Hepatocyte (in vitro differentiated cells): ENCODE data around the gene PCED1A. TPM values are rescaled to one million over a fixed set of nuclear protein-coding genes. Genes with fewer than 3 reads are reported as not detected.

Source experiments
- DNase-seq: peaks from one replicate; pipeline ENCODE4 v3.0.0-alpha.2; 2016; ENCODE audit warnings: low spot score
- H2AFZ ChIP-seq: fragments of 200-600 bp; sonication (generic); 2 replicates; pipeline ENCODE4 v1.6.0; 2016; ENCODE audit warnings: antibody characterized with exemption, mild to moderate bottlenecking
- H3K27ac ChIP-seq: fragments of 200-600 bp; sonication (generic); 2 replicates; pipeline ENCODE4 v1.5.1; 2016; ENCODE audit warnings: mild to moderate bottlenecking
- H3K27me3 ChIP-seq: fragments of 200-600 bp; sonication (generic); 2 replicates; pipeline ENCODE4 v1.6.1; 2016
- H3K36me3 ChIP-seq: fragments of 200-600 bp; sonication (generic); replicated peaks from 2 replicates; pipeline ENCODE4 v1.5.1; 2016; ENCODE audit warnings: low read depth; ENCODE audit not compliant: insufficient read depth
- H3K4me1 ChIP-seq: fragments of 200-600 bp; sonication (generic); 2 replicates; pipeline ENCODE4 v1.5.1; 2016; ENCODE audit warnings: mild to moderate bottlenecking, moderate library complexity; ENCODE audit not compliant: insufficient read depth
- H3K4me2 ChIP-seq: fragments of 200-600 bp; sonication (generic); 2 replicates; pipeline ENCODE4 v1.6.0; 2016
- H3K4me3 ChIP-seq: fragments of 200-600 bp; sonication (generic); 2 replicates; pipeline ENCODE4 v1.5.1; 2016; ENCODE audit warnings: mild to moderate bottlenecking
- H3K79me2 ChIP-seq: fragments of 200-600 bp; sonication (generic); 2 replicates; pipeline ENCODE4 v1.6.0; 2017; ENCODE audit warnings: mild to moderate bottlenecking
- H3K9me2 ChIP-seq: fragments of 200-600 bp; sonication (generic); replicated peaks from 2 replicates; pipeline ENCODE4 v1.6.0; 2017; ENCODE audit warnings: mild to moderate bottlenecking; ENCODE audit not compliant: insufficient read depth
- H3K9me3 ChIP-seq: fragments of 200-600 bp; sonication (generic); 2 replicates; pipeline ENCODE4 v1.5.1; 2016; ENCODE audit warnings: low read depth, mild to moderate bottlenecking
- H4K20me1 ChIP-seq: fragments of 200-600 bp; sonication (generic); 2 replicates; pipeline ENCODE4 v1.6.0; 2016; ENCODE audit warnings: mild to moderate bottlenecking; ENCODE audit not compliant: insufficient read depth, poor library complexity, severe bottlenecking
- EZH2 ChIP-seq: fragments of 200-600 bp; sonication (generic); IDR thresholded peaks from 2 replicates; pipeline ENCODE4 v1.6.1; 2016; ENCODE audit warnings: antibody characterized with exemption, mild to moderate bottlenecking, borderline replicate concordance
- EZH2phosphoT487 ChIP-seq: fragments of 200-600 bp; sonication (generic); IDR thresholded peaks from one replicate; pipeline ENCODE4 v1.6.1; 2018; ENCODE audit warnings: antibody characterized with exemption, mild to moderate bottlenecking, low read depth, moderate library complexity; ENCODE audit not compliant: unreplicated experiment, severe bottlenecking
- WGBS: methylation state at CpG from one replicate; pipeline ENCODE4 v1.1.6; 2016; ENCODE audit warnings: low lambda C conversion rate; ENCODE audit errors: missing lambda C conversion rate; 5-methylcytosine and 5-hydroxymethylcytosine counted together
- polyA plus RNA-seq: library from polyadenylated mRNA; unstranded; fragments of >200 nt; fragmentation: Nextera tagmentation; extraction: Ambion mirVana; gene quantifications from 2 replicates; pipeline ENCODE4 v1.2.1, GENCODE V29; 2016
- total RNA-seq: library from RNA; depleted of rRNA; stranded (reverse); fragments of >200 nt; gene quantifications from 2 replicates; pipeline ENCODE4 v1.2.3, GENCODE V29; 2014
- TF ChIP-seq, protein P1 (sequence below): fragments of 200-600 bp; sonication (generic); IDR thresholded peaks from 2 replicates; pipeline ENCODE4 v1.5.1; 2016; ENCODE audit warnings: antibody characterized with exemption, mild to moderate bottlenecking; ENCODE audit not compliant: poor library complexity

The PCED1A gene
- total and polyA plus RNA-seq, 2 experiments from 2014 or later = 41.2 to 43.0 TPM

DNA sequence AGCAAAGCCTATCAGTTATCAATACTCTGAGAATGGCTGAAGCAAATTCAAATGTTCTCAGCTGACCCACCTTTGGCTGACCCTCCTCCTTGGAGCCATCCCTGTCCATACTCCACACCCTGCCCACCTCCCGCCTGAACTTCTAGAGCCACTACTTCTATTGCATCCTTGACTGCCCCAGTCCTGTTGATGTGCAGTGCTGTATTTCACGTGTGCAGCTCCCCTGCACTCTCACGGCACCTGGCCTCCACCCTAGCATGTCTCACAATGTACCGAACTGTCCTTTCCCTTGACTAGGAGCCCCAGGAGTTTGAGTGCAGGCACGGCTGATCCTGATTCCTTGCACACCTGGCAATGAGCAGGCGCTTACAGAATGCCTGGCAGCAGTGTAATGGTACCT lies 47.0 kb downstream of the PCED1A start:
- WGBS = 95% methylated on average over 6 of the region's 6 CpGs
- Histone ChIP-seq H3K79me2 (no peaks in the 10 kb centered on the region), H3K4me2 (no peak overlapping the region), H3K27me3 (peaks cover 14% of the 10 kb centered on the region), H2AFZ (no peak overlapping the region), H3K4me1 (no peaks in the 10 kb centered on the region), H3K9me3 (no peaks in the 10 kb centered on the region), H3K9me2 (no peaks in the 10 kb centered on the region), H3K36me3 (no peaks in the 10 kb centered on the region), H4K20me1 (no peaks in the 10 kb centered on the region), H3K4me3 (no peak overlapping the region), H3K27ac (no peak overlapping the region)
- TF ChIP-seq EZH2 = no peak
- TF ChIP-seq EZH2phosphoT487 = no peak
- TF ChIP-seq, protein P1, sequence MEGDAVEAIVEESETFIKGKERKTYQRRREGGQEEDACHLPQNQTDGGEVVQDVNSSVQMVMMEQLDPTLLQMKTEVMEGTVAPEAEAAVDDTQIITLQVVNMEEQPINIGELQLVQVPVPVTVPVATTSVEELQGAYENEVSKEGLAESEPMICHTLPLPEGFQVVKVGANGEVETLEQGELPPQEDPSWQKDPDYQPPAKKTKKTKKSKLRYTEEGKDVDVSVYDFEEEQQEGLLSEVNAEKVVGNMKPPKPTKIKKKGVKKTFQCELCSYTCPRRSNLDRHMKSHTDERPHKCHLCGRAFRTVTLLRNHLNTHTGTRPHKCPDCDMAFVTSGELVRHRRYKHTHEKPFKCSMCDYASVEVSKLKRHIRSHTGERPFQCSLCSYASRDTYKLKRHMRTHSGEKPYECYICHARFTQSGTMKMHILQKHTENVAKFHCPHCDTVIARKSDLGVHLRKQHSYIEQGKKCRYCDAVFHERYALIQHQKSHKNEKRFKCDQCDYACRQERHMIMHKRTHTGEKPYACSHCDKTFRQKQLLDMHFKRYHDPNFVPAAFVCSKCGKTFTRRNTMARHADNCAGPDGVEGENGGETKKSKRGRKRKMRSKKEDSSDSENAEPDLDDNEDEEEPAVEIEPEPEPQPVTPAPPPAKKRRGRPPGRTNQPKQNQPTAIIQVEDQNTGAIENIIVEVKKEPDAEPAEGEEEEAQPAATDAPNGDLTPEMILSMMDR = no peak
- DNase-seq = no peak

Other genes with a start within 250 kb of the PCED1A start
- gene NOP56, start 188.0 kb downstream of the PCED1A start, total RNA-seq = 102 TPM in 2 replicates
- 190 and 192 TPM in 2 replicates for gene NOP56, start 188.0 kb downstream of the PCED1A start, polyA plus RNA-seq
- gene IDH3B, start 176.4 kb downstream of the PCED1A start, total RNA-seq = 91.4 and 93.8 TPM in 2 replicates
- gene IDH3B, start 176.4 kb downstream of the PCED1A start, polyA plus RNA-seq = 91.1 and 128 TPM in 2 replicates
- 10.7 and 11.6 TPM in 2 replicates for gene EBF4, start 147.9 kb downstream of the PCED1A start, total RNA-seq
- 17.9 and 27.1 TPM in 2 replicates for gene EBF4, start 147.9 kb downstream of the PCED1A start, polyA plus RNA-seq
- 47.9 and 57.8 TPM in 2 replicates for gene CPXM1, start 40.0 kb downstream of the PCED1A start, total RNA-seq
- gene CPXM1, start 40.0 kb downstream of the PCED1A start, polyA plus RNA-seq = 66.3 and 82.5 TPM in 2 replicates
- gene C20orf141, start 25.7 kb downstream of the PCED1A start, total RNA-seq = not detected in 2 replicates
- gene C20orf141, start 25.7 kb downstream of the PCED1A start, polyA plus RNA-seq = 0.68 TPM in 1 of 2 replicates, not detected in the other
- not detected in 2 replicates for gene TMEM239, start 24.3 kb downstream of the PCED1A start, total RNA-seq
- gene TMEM239, start 24.3 kb downstream of the PCED1A start, polyA plus RNA-seq = not detected in 2 replicates
- 28.5 and 34.6 TPM in 2 replicates for gene VPS16, start 90 bp upstream of the PCED1A start, total RNA-seq
- 38.1 and 42.9 TPM in 2 replicates for gene VPS16, start 90 bp upstream of the PCED1A start, polyA plus RNA-seq
- gene PTPRA, start 32.8 kb upstream of the PCED1A start, total RNA-seq = 51.8 and 54.7 TPM in 2 replicates
- gene PTPRA, start 32.8 kb upstream of the PCED1A start, polyA plus RNA-seq = 36.7 and 45.1 TPM in 2 replicates
- gene GNRH2, start 203.0 kb upstream of the PCED1A start, total RNA-seq = 27.0 and 33.8 TPM in 2 replicates
- 93.8 and 131 TPM in 2 replicates for gene GNRH2, start 203.0 kb upstream of the PCED1A start, polyA plus RNA-seq
- 84.4 and 89.2 TPM in 2 replicates for gene MRPS26, start 205.4 kb upstream of the PCED1A start, total RNA-seq
- gene MRPS26, start 205.4 kb upstream of the PCED1A start, polyA plus RNA-seq = 150 and 174 TPM in 2 replicates
- 0.92 TPM in 1 of 2 replicates, not detected in the other for gene OXT, start 231.0 kb upstream of the PCED1A start, total RNA-seq
- gene OXT, start 231.0 kb upstream of the PCED1A start, polyA plus RNA-seq = 3.4 and 4.3 TPM in 2 replicates
- 0.67 TPM in 1 of 2 replicates, not detected in the other for gene AVP, start 244.1 kb upstream of the PCED1A start, total RNA-seq
- gene AVP, start 244.1 kb upstream of the PCED1A start, polyA plus RNA-seq = 1.2 and 1.3 TPM in 2 replicates